OCI-M1 (cell line): ENCODE measurements around the gene ABCA7.

Experiments
- DNase-seq: peaks from one replicate; lab custom pipeline; 2025; lab: John Stamatoyannopoulos, UW

Gene ABCA7

GRCh38 chr19:1055886-1056620 lies 16.1 kb downstream of the ABCA7 start:
- DNase-seq: no peak

GRCh38 chr19:1057176-1057855 lies 17.4 kb downstream of the ABCA7 start:
- peak; percentile 69 for DNase-seq

GRCh38 chr19:1058112-1058511 lies 18.2 kb downstream of the ABCA7 start:
- no peak for DNase-seq

GRCh38 chr19:1060689-1061088 lies 20.8 kb downstream of the ABCA7 start:
- DNase-seq: no peak

GRCh38 chr19:1061987-1062386 lies 22.1 kb downstream of the ABCA7 start:
- no peak for DNase-seq

- DNase-seq: no peak
Observed at GRCh38 chr19:1062387-1063029, 22.6 kb downstream of the ABCA7 start.

- peak; percentile 38 for DNase-seq
Observed at GRCh38 chr19:1063030-1063908, 23.4 kb downstream of the ABCA7 start.

GRCh38 chr19:1063909-1064660 lies 24.2 kb downstream of the ABCA7 start:
- DNase-seq: no peak

GRCh38 chr19:1064661-1065605 lies 25.0 kb downstream of the ABCA7 start:
- peak; percentile 69 for DNase-seq

GRCh38 chr19:1065606-1066109 lies 25.8 kb downstream of the ABCA7 start:
- no peak for DNase-seq

- peak; percentile 15 for DNase-seq
Observed at GRCh38 chr19:1066251-1066747, 26.4 kb downstream of the ABCA7 start.

GRCh38 chr19:1066748-1067340 lies 26.9 kb downstream of the ABCA7 start, which contains the start of gene ARHGAP45:
Gene ARHGAP45 (plus strand): TSS chr19:1067167. CDS start chr19:1067406, 239 bp downstream.
- DNase-seq: peak; percentile 42

- DNase-seq: peak; percentile 30
Observed at GRCh38 chr19:1067341-1067957, 27.5 kb downstream of the ABCA7 start.

- peak; percentile 10 for DNase-seq
Observed at GRCh38 chr19:1068009-1069001, 28.4 kb downstream of the ABCA7 start.

- no peak for DNase-seq
Observed at GRCh38 chr19:1069009-1069779, 29.3 kb downstream of the ABCA7 start.

- DNase-seq: no peak
Observed at GRCh38 chr19:1070576-1070930, 30.6 kb downstream of the ABCA7 start.
